Karpas-422 (cell line): ENCODE data around the gene PSMA2. TPM values are rescaled to one million over a fixed set of nuclear protein-coding genes. Genes with fewer than 3 reads are reported as not detected.
"Not testable (repeated sequence)": the region's sequence is repeated elsewhere in the genome, so short reads cannot be mapped to it uniquely, and the experiment has no call there.

Source experiments
- DNase-seq: peaks from one replicate; pipeline ENCODE4 v3.0.0-alpha.2; 2015
- H2AFZ ChIP-seq: fragments of 200-600 bp; sonication (generic); 2 replicates; pipeline ENCODE4 v1.6.1; 2014; ENCODE audit warnings: antibody characterized with exemption, low read length, mixed read lengths
- H3K27ac ChIP-seq: fragments of 200-600 bp; sonication (generic); 2 replicates; pipeline ENCODE4 v1.5.1; 2014; ENCODE audit warnings: mild to moderate bottlenecking, low read length, moderate library complexity
- H3K27me3 ChIP-seq: fragments of 200-600 bp; sonication (generic); 2 replicates; pipeline ENCODE4 v1.6.1; 2014; ENCODE audit warnings: low read length, mixed read lengths
- H3K36me3 ChIP-seq: fragments of 200-600 bp; sonication (generic); 2 replicates; pipeline ENCODE4 v1.6.1; 2014; ENCODE audit warnings: low read length, mixed read lengths; ENCODE audit not compliant: insufficient read depth
- H3K4me1 ChIP-seq: fragments of 200-600 bp; sonication (generic); 2 replicates; pipeline ENCODE4 v1.6.1; 2014; ENCODE audit warnings: mild to moderate bottlenecking, low read length, mixed read lengths
- H3K4me2 ChIP-seq: fragments of 200-600 bp; sonication (generic); 2 replicates; pipeline ENCODE4 v1.6.1; 2014; ENCODE audit warnings: low read length, low read depth, mild to moderate bottlenecking; ENCODE audit not compliant: poor library complexity, severe bottlenecking
- H3K4me3 ChIP-seq: fragments of 200-600 bp; sonication (generic); 2 replicates; pipeline ENCODE4 v1.5.1; 2014; ENCODE audit warnings: mild to moderate bottlenecking, antibody characterized with exemption, low read length, mixed read lengths
- H3K79me2 ChIP-seq: fragments of 200-600 bp; sonication (generic); 2 replicates; pipeline ENCODE4 v1.6.1; 2014; ENCODE audit warnings: mild to moderate bottlenecking, low read length, mixed read lengths
- H3K9ac ChIP-seq: fragments of 200-600 bp; sonication (generic); 2 replicates; pipeline ENCODE4 v1.6.0; 2014; ENCODE audit warnings: low read length
- H3K9me2 ChIP-seq: fragments of 200-600 bp; sonication (generic), shearing (Covaris generic); replicated peaks from 2 replicates; pipeline ENCODE4 v1.6.0; 2014; ENCODE audit warnings: mild to moderate bottlenecking, low read length, moderate library complexity; ENCODE audit not compliant: insufficient read depth
- H3K9me3 ChIP-seq: fragments of 300-700, 200-600 bp; sonication (generic); 2 replicates; pipeline ENCODE4 v1.6.1; 2014; ENCODE audit warnings: low read length, mixed read lengths
- H4K20me1 ChIP-seq: fragments of 200-600 bp; sonication (generic); 2 replicates; pipeline ENCODE4 v1.6.1; 2014; ENCODE audit warnings: mild to moderate bottlenecking, antibody characterized with exemption, low read length, low read depth; ENCODE audit not compliant: insufficient read depth
- total RNA-seq: library from RNA; depleted of rRNA; stranded (reverse); fragments of >200 nt; shearing (Covaris generic); gene quantifications from 2 replicates; pipeline ENCODE4 v1.2.3, GENCODE V29; 2014; ENCODE audit warnings: low replicate concordance

Gene PSMA2
- total RNA-seq, 1 experiment from 2014 or later = 97.1 TPM

GRCh38 chr7:42907316-42907715, 24.7 kb downstream of the PSMA2 start:
- Histone ChIP-seq H3K4me1 (peaks cover 11% of the 10 kb centered on the region), H3K4me3 (no peak overlapping the region), H2AFZ (no peak overlapping the region), H3K9ac (no peak overlapping the region), H4K20me1 (no peaks in the 10 kb centered on the region; the same call in 1 of the 2 replicates), H3K9me3 (no peaks in the 10 kb centered on the region), H3K9me2 (no peaks in the 10 kb centered on the region), H3K79me2 (peaks cover 6% of the 10 kb centered on the region; the same call in 1 of the 2 replicates), H3K27ac (no peak overlapping the region), H3K36me3 (no peaks in the 10 kb centered on the region), H3K27me3 (no peaks in the 10 kb centered on the region), H3K4me2 (no peak overlapping the region)
- DNase-seq = no peak

GRCh38 chr7:42906181-42906580, 25.8 kb downstream of the PSMA2 start:
- DNase-seq = no peak
- no peaks in the 10 kb centered on the region for H3K36me3 ChIP-seq

GRCh38 chr7:42902331-42902730, 29.6 kb downstream of the PSMA2 start:
- no peaks in the 10 kb centered on the region for H3K79me2 ChIP-seq
- H4K20me1 ChIP-seq = no peaks in the 10 kb centered on the region; the same call in 1 of the 2 replicates
- H3K4me1 ChIP-seq = no peaks in the 10 kb centered on the region
- H3K9ac ChIP-seq = no peak overlapping the region
- no peak overlapping the region for H3K4me3 ChIP-seq
- H2AFZ ChIP-seq = no peak overlapping the region
- H3K36me3 ChIP-seq = no peaks in the 10 kb centered on the region
- H3K4me2 ChIP-seq = no peak overlapping the region
- H3K9me3 ChIP-seq = no peaks in the 10 kb centered on the region
- no peaks in the 10 kb centered on the region for H3K9me2 ChIP-seq
- DNase-seq = no peak
- no peaks in the 10 kb centered on the region for H3K27me3 ChIP-seq
- no peak overlapping the region for H3K27ac ChIP-seq

More at GRCh38 chr7:42906181-42906580, 25.8 kb downstream of the PSMA2 start:
- peaks cover 6% of the 10 kb centered on the region for H3K4me1 ChIP-seq
- no peak overlapping the region for H2AFZ ChIP-seq
- no peak overlapping the region for H3K4me2 ChIP-seq
- H3K79me2 ChIP-seq = peaks cover 3% of the 10 kb centered on the region; the same call in 1 of the 2 replicates
- H3K4me3 ChIP-seq = no peak overlapping the region
- no peaks in the 10 kb centered on the region for H3K27me3 ChIP-seq
- no peak overlapping the region for H3K9ac ChIP-seq
- no peaks in the 10 kb centered on the region for H3K9me2 ChIP-seq
- H4K20me1 ChIP-seq = no peaks in the 10 kb centered on the region; the same call in 1 of the 2 replicates
- no peak overlapping the region for H3K27ac ChIP-seq
- H3K9me3 ChIP-seq = no peaks in the 10 kb centered on the region

GRCh38 chr7:42900842-42901241, 31.1 kb downstream of the PSMA2 start:
- H3K9me3 ChIP-seq = no peaks in the 10 kb centered on the region
- no peak overlapping the region for H3K9ac ChIP-seq
- no peaks in the 10 kb centered on the region for H3K9me2 ChIP-seq
- no peak overlapping the region for H3K4me3 ChIP-seq
- H3K36me3 ChIP-seq = no peaks in the 10 kb centered on the region
- H3K79me2 ChIP-seq = no peaks in the 10 kb centered on the region
- H3K4me1 ChIP-seq = no peaks in the 10 kb centered on the region
- H3K27ac ChIP-seq = no peak overlapping the region
- DNase-seq = no peak
- no peak overlapping the region for H2AFZ ChIP-seq
- no peak overlapping the region for H3K4me2 ChIP-seq
- no peaks in the 10 kb centered on the region for H4K20me1 ChIP-seq
- no peaks in the 10 kb centered on the region for H3K27me3 ChIP-seq

GRCh38 chr7:42893346-42894240, 38.4 kb downstream of the PSMA2 start:
- no peaks in the 10 kb centered on the region for H3K27me3 ChIP-seq
- no peaks in the 10 kb centered on the region for H3K9me2 ChIP-seq
- no peaks in the 10 kb centered on the region for H4K20me1 ChIP-seq
- no peak overlapping the region for H3K27ac ChIP-seq
- H2AFZ ChIP-seq = no peak overlapping the region
- H3K79me2 ChIP-seq = no peaks in the 10 kb centered on the region
- H3K4me2 ChIP-seq = no peak overlapping the region
- peaks cover 7% of the 10 kb centered on the region for H3K4me1 ChIP-seq
- no peaks in the 10 kb centered on the region for H3K36me3 ChIP-seq
- no peak overlapping the region for H3K9ac ChIP-seq
- no peak for DNase-seq
- no peak overlapping the region for H3K4me3 ChIP-seq
- H3K9me3 ChIP-seq = no peaks in the 10 kb centered on the region

- H3K27me3 ChIP-seq = no peaks in the 10 kb centered on the region
- H3K9me2 ChIP-seq = no peaks in the 10 kb centered on the region
- no peak overlapping the region for H3K27ac ChIP-seq
- H3K4me3 ChIP-seq = peak overlapping the region; percentile 53; the same call in 1 of the 2 replicates
- no peaks in the 10 kb centered on the region for H3K9me3 ChIP-seq
- H3K4me2 ChIP-seq = peak overlapping the region; percentile 49
- no peak overlapping the region for H2AFZ ChIP-seq
- peaks cover 39% of the 10 kb centered on the region for H3K4me1 ChIP-seq
- no peak overlapping the region for H3K9ac ChIP-seq
- no peak for DNase-seq
- H3K79me2 ChIP-seq = no peaks in the 10 kb centered on the region
- no peaks in the 10 kb centered on the region for H4K20me1 ChIP-seq
- H3K36me3 ChIP-seq = no peaks in the 10 kb centered on the region
Measured at GRCh38 chr7:42886893-42887505, 45.0 kb downstream of the PSMA2 start.

GRCh38 chr7:42886129-42886528, 45.8 kb downstream of the PSMA2 start:
- no peaks in the 10 kb centered on the region for H3K79me2 ChIP-seq
- H3K9me3 ChIP-seq = no peaks in the 10 kb centered on the region
- H3K4me1 ChIP-seq = peaks cover 39% of the 10 kb centered on the region
- no peaks in the 10 kb centered on the region for H4K20me1 ChIP-seq
- no peak for DNase-seq
- H3K27me3 ChIP-seq = no peaks in the 10 kb centered on the region
- no peak overlapping the region for H3K4me2 ChIP-seq
- H3K4me3 ChIP-seq = no peak overlapping the region
- H3K36me3 ChIP-seq = no peaks in the 10 kb centered on the region
- no peak overlapping the region for H3K9ac ChIP-seq
- H2AFZ ChIP-seq = no peak overlapping the region
- H3K27ac ChIP-seq = no peak overlapping the region
- no peaks in the 10 kb centered on the region for H3K9me2 ChIP-seq

GRCh38 chr7:42885183-42885582, 46.8 kb downstream of the PSMA2 start:
- H3K4me2 ChIP-seq, DNase-seq, H3K79me2 ChIP-seq, H3K27me3 ChIP-seq, H2AFZ ChIP-seq, H3K9ac ChIP-seq, H3K36me3 ChIP-seq, H3K4me3 ChIP-seq, H3K9me2 ChIP-seq, H3K27ac ChIP-seq, H3K9me3 ChIP-seq, H4K20me1 ChIP-seq: not testable (repeated sequence)
- peaks cover 39% of the 10 kb centered on the region for H3K4me1 ChIP-seq
